Immature natural killer cell (primary cell): ENCODE results near the gene GPC6. TPM values are rescaled to one million over a fixed set of nuclear protein-coding genes. Genes with fewer than 3 reads are reported as not detected.
"Not testable (repeated sequence)": the region's sequence is repeated elsewhere in the genome, so short reads cannot be mapped to it uniquely, and the experiment has no call there.

Experiments used
- DNase-seq, 3 donors: peaks; one replicate each; pipeline ENCODE4 v3.0.0; 2022; ENCODE audit warnings: mixed read lengths in 1 of 3
- H3K27ac Mint-ChIP-seq, 6 donors: one replicate each; pipeline ENCODE4 v1.8.0; 2020; ENCODE audit warnings: mixed read lengths in 6 of 6, mild to moderate bottlenecking in 5 of 6, inconsistent platforms in 4 of 6, moderate library complexity in 3 of 6
- H3K27me3 Mint-ChIP-seq, 3 donors: one replicate each; pipeline ENCODE4 v1.8.0; 2020 to 2021; ENCODE audit warnings: low read depth in 3 of 3, mild to moderate bottlenecking in 3 of 3, mixed read lengths in 3 of 3, moderate library complexity in 3 of 3, inconsistent platforms in 1 of 3
- H3K36me3 Mint-ChIP-seq, 3 donors: one replicate each; pipeline ENCODE4 v1.8.0; 2020; ENCODE audit warnings: mixed read lengths in 3 of 3, inconsistent platforms in 2 of 3, mild to moderate bottlenecking in 2 of 3
- H3K4me1 Mint-ChIP-seq, 2 donors: one replicate each; pipeline ENCODE4 v1.8.0; 2020; ENCODE audit warnings: inconsistent platforms in 2 of 2, mild to moderate bottlenecking in 2 of 2, mixed read lengths in 2 of 2, moderate library complexity in 1 of 2
- H3K4me3 Mint-ChIP-seq, 5 donors: one replicate each; pipeline ENCODE4 v1.8.0; 2020; ENCODE audit warnings: mild to moderate bottlenecking in 5 of 5, mixed read lengths in 5 of 5, inconsistent platforms in 3 of 5, moderate library complexity in 3 of 5
- H3K9me3 Mint-ChIP-seq, 6 donors: one replicate each; pipeline ENCODE4 v1.8.0; 2020; ENCODE audit warnings: mild to moderate bottlenecking in 6 of 6, mixed read lengths in 6 of 6, inconsistent platforms in 4 of 6, moderate library complexity in 3 of 6
- polyA plus RNA-seq, 3 donors: library from polyadenylated mRNA; unstranded; fragments of 300-500 nt; fragmentation: Illumina TruSeq; gene quantifications; one replicate each; pipeline ENCODE4 v1.2.3, GENCODE V29; 2021

The GPC6 gene
- polyA plus RNA-seq = not detected

DNA sequence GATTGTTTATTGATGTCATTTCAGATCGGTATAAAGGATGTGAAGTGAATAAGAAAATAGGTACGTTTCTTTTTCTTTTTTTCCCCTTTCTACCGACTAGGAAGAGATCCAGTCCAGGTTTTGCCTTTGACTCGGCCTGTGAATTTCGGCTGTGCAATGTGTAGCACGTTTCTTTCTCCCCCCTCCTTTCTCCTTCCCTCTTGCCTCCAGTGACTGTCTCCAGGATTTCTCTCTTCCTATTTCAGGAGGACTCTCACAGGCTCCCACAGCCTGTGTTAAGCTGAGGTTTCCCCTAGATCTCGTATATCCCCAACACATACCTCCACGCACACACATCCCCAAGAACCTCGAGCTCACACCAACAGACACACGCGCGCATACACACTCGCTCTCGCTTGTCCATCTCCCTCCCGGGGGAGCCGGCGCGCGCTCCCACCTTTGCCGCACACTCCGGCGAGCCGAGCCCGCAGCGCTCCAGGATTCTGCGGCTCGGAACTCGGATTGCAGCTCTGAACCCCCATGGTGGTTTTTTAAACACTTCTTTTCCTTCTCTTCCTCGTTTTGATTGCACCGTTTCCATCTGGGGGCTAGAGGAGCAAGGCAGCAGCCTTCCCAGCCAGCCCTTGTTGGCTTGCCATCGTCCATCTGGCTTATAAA, at the start of gene GPC6:
Gene GPC6, plus strand, starts transcription at position 185 of the 657 bp plus-strand sequence.
- Mint-ChIP-seq H3K4me3 (peak within 1 kb of the TSS in 1 of 5 donors; percentile 30), H3K27me3 (peaks cover 6 to 12% (median 11%) of the 10 kb centered on the region in 3 donors), H3K4me1 (no peaks in the 10 kb centered on the region), H3K36me3 (peaks cover 0 to 8% (median 3%) of the 10 kb centered on the region in 3 donors), H3K27ac (no peak within 1 kb of the TSS), H3K9me3 (peaks cover 2 to 39% (median 13%) of the 10 kb centered on the region in 6 donors)
- no peak for DNase-seq

DNA sequence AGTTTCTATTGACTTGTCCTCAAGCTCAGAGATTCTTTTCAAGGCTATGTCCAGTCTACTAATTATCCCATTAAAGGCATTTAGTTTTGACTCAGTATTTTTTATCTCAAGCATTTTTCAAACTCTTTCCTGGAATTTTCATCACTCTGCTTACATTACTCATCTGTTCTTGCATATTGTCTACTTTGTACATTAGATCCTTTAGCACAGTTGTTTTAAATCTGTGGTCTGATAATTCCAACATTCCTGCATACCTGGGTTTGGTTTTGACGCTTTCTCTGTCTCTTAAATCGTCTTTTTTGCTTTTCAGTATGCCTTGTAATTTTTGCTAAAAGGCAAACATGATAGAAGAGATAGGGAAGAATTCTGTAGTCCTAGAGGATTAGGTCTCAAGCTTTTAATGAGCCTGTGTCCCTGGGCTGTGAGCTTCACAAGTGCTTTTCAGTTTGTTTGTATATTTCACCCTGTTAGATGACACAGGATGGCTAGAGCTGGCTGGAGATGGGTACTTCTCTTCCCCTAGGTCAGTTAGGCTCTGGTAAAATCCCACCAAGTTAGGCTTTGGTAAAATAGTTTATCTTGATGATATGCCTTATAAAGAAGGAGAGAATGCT, 46.1 kb upstream of the GPC6 start:
- Mint-ChIP-seq H3K27ac (no peak overlapping the region), H3K9me3 (peaks cover 2 to 21% (median 13%) of the 10 kb centered on the region in 6 donors), H3K4me3 (no peak overlapping the region)

GRCh38 chr13:93182406-93182805, 44.2 kb upstream of the GPC6 start:
- DNase-seq = no peak
- Mint-ChIP-seq H3K9me3 (peaks cover 0 to 23% (median 3%) of the 10 kb centered on the region in 6 donors), H3K27ac (no peak overlapping the region), H3K4me1 (no peaks in the 10 kb centered on the region), H3K36me3 (no peaks in the 10 kb centered on the region), H3K27me3 (peaks cover 0 to 5% (median 0%) of the 10 kb centered on the region in 3 donors), H3K4me3 (no peak overlapping the region)

More for the DNA sequence above, 46.1 kb upstream of the GPC6 start:
- no peaks in the 10 kb centered on the region for H3K4me1 Mint-ChIP-seq
- H3K27me3 Mint-ChIP-seq = peaks cover 0 to 5% (median 0%) of the 10 kb centered on the region in 3 donors
- DNase-seq = no peak
- H3K36me3 Mint-ChIP-seq = no peaks in the 10 kb centered on the region

DNA sequence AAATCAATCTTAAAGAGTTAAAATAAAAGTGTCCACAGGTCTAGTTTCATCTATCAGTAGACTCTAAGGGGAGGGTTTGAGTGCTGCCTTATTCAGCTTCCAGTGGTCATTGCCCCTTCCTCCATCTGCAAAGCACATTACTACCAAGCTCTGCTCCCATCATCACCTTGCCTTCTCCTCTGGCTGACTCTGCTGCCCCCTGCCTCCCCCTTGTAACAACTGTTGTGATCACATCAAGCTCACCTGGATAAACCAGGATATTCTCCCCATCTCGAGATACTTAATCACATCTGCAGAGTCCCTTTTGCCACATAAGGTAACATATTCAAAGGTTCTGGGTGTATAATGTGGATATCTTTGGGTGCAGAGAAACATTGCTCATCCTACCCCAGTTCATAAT, 43.3 kb upstream of the GPC6 start:
- Mint-ChIP-seq H3K4me3 (no peak overlapping the region), H3K27ac (no peak overlapping the region)

DNA sequence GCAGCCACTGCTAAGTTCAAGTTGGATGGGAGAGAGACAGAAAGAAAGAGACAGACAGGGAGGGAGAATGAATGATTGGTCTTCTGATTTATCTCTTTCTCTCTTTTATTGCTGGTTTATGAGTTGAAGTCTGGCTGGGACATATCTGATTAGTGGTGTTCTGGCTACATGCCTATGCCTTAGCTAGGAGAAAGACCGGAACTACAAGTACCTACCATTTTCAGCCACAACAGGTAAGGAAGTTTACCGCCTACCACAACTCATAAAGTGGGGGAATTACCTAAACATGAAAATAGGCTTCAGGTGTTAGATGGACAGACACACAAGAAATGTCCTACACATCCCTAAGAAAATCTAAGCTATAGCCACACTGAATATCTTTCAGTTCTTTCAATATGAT, 36.6 kb upstream of the GPC6 start:
- H3K27me3 Mint-ChIP-seq = no peaks in the 10 kb centered on the region
- H3K4me3 Mint-ChIP-seq = no peak overlapping the region
- H3K36me3 Mint-ChIP-seq = no peaks in the 10 kb centered on the region
- H3K27ac Mint-ChIP-seq = no peak overlapping the region
- no peak for DNase-seq
- H3K4me1 Mint-ChIP-seq = no peaks in the 10 kb centered on the region
- H3K9me3 Mint-ChIP-seq = peaks cover 2 to 28% (median 13%) of the 10 kb centered on the region in 6 donors

More for the DNA sequence above, 43.3 kb upstream of the GPC6 start:
- Mint-ChIP-seq H3K36me3 (no peaks in the 10 kb centered on the region), H3K9me3 (peaks cover 0 to 23% (median 3%) of the 10 kb centered on the region in 6 donors), H3K27me3 (peaks cover 0 to 5% (median 0%) of the 10 kb centered on the region in 3 donors), H3K4me1 (no peaks in the 10 kb centered on the region)
- DNase-seq = no peak

DNA sequence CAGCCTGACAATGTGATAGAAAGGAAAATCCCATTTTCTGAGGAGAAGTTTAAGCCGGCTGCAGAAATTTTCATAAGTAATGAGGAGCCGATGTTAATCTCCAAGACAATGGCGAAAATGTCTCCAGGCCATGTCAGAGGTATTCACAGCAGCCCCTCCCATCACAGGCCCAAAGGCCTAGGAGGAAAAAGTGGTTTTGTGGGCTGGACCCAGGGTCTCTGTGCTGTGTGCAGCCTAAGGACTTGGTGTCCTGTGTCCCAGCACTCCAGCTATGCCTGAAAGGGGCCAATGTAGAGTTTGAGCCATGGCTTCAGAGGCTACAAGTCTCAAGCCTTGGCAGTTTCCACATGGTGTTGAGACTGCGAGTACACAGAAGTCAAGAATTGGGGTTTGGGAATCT, 32.9 kb upstream of the GPC6 start:
- Mint-ChIP-seq H3K36me3 (no peaks in the 10 kb centered on the region), H3K27ac (no peak overlapping the region), H3K4me3 (no peak overlapping the region), H3K4me1 (no peaks in the 10 kb centered on the region), H3K27me3 (no peaks in the 10 kb centered on the region), H3K9me3 (peaks cover 2 to 30% (median 22%) of the 10 kb centered on the region in 6 donors)
- DNase-seq = no peak

DNA sequence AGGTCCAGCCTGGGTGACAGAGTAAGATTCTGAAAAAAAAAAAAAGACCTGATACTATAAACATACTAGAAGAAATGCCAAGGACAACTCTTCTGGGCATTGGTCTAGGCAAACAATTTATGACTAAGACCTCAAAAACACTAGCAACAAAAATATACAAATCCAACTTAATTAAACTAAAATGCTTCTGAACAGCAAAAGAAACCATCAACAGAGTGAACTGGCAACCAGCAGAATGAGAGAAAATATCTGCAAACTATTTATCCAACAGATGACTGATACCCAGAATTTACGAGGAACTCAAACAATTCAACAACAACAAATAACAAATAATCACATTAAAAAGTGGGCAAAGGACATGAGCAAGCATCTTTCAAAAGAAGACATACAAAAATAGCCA, 26.8 kb upstream of the GPC6 start:
- Mint-ChIP-seq H3K4me1 (no peaks in the 10 kb centered on the region), H3K36me3 (no peaks in the 10 kb centered on the region), H3K9me3 (peaks cover 8 to 31% (median 15%) of the 10 kb centered on the region in 6 donors), H3K27ac (no peak overlapping the region), H3K4me3 (no peak overlapping the region), H3K27me3 (no peaks in the 10 kb centered on the region)
- DNase-seq = no peak

- H3K27me3 Mint-ChIP-seq = no peaks in the 10 kb centered on the region
- H3K27ac Mint-ChIP-seq = no peak overlapping the region
- no peaks in the 10 kb centered on the region for H3K4me1 Mint-ChIP-seq
- no peaks in the 10 kb centered on the region for H3K36me3 Mint-ChIP-seq
- peaks cover 7 to 23% (median 9%) of the 10 kb centered on the region in 6 donors for H3K9me3 Mint-ChIP-seq
- no peak overlapping the region for H3K4me3 Mint-ChIP-seq
- no peak for DNase-seq
Observed at GRCh38 chr13:93200626-93201025, 26.0 kb upstream of the GPC6 start.

GRCh38 chr13:93201992-93202558, 24.5 kb upstream of the GPC6 start:
- Mint-ChIP-seq H3K4me3 (no peak overlapping the region), H3K27me3 (no peaks in the 10 kb centered on the region), H3K36me3 (no peaks in the 10 kb centered on the region), H3K27ac (no peak overlapping the region), H3K9me3 (peaks cover 5 to 22% (median 9%) of the 10 kb centered on the region in 6 donors), H3K4me1 (no peaks in the 10 kb centered on the region)
- no peak for DNase-seq

DNA sequence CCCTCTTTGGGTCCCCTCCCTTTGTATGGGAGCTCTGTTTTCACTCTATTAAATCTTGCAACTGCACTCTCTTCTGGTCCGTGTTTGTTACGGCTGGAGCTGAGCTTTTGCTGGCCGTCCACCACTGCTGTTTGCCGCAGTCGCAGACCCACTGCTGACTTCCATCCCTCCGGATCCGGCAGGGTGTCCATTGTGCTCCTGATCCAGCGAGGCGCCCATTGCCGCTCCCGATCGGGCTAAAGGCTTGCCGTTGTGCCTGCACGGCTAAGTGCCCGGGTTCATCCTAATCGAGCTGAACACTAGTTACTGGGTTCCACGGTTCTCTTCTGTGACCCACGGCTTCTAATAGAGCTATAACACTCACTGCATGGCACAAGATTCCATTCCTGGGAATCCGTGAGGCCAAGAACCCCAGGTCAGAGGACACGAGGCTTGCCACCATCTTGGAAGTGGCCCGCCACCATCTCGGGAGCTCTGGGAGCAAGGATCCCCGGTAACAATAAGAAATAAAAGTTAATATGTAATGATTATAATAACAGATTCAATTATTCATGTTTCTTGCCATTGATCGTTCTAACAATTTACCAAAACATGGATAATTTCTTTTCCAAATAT, 19.7 kb upstream of the GPC6 start:
- not testable (repeated sequence) for DNase-seq, H3K9me3 Mint-ChIP-seq, H3K36me3 Mint-ChIP-seq, H3K4me1 Mint-ChIP-seq, H3K4me3 Mint-ChIP-seq, H3K27me3 Mint-ChIP-seq, H3K27ac Mint-ChIP-seq

- no peak overlapping the region for H3K27ac Mint-ChIP-seq
- H3K4me3 Mint-ChIP-seq = no peak overlapping the region
- no peaks in the 10 kb centered on the region for H3K36me3 Mint-ChIP-seq
- peaks cover 0 to 1% (median 0%) of the 10 kb centered on the region in 3 donors for H3K27me3 Mint-ChIP-seq
- H3K4me1 Mint-ChIP-seq = no peaks in the 10 kb centered on the region
- no peak for DNase-seq
- H3K9me3 Mint-ChIP-seq = peaks cover 0 to 10% (median 4%) of the 10 kb centered on the region in 6 donors
Observed at GRCh38 chr13:93216122-93216521, 10.5 kb upstream of the GPC6 start.

GRCh38 chr13:93217721-93218261, 8.8 kb upstream of the GPC6 start:
- peaks cover 0 to 10% (median 4%) of the 10 kb centered on the region in 6 donors for H3K9me3 Mint-ChIP-seq
- no peak for DNase-seq
- H3K27ac Mint-ChIP-seq = no peak overlapping the region
- H3K4me1 Mint-ChIP-seq = no peaks in the 10 kb centered on the region
- no peaks in the 10 kb centered on the region for H3K27me3 Mint-ChIP-seq
- no peak overlapping the region for H3K4me3 Mint-ChIP-seq
- no peaks in the 10 kb centered on the region for H3K36me3 Mint-ChIP-seq

DNA sequence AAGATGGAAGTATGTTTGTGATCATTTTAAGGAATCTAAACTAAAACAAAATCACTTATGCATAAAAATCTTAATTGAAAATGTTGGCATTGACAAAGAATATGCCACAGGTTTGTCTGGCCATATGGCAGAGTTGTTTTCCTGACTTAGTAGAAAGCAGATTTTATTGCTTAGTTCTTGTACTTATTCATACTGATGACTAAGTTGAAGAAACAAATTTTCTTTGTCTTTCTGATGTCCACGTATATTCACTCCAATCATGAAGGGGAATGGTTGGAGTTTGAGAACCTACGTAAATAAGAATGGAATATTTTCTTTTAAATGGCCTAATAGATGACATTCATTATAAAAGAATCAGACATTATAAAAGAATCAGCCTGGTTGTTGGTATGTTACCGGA, 8.0 kb upstream of the GPC6 start:
- Mint-ChIP-seq H3K4me1 (no peaks in the 10 kb centered on the region), H3K36me3 (no peaks in the 10 kb centered on the region), H3K4me3 (no peak overlapping the region), H3K27me3 (no peaks in the 10 kb centered on the region), H3K27ac (no peak overlapping the region), H3K9me3 (peaks cover 0 to 9% (median 4%) of the 10 kb centered on the region in 6 donors)
- no peak for DNase-seq

DNA sequence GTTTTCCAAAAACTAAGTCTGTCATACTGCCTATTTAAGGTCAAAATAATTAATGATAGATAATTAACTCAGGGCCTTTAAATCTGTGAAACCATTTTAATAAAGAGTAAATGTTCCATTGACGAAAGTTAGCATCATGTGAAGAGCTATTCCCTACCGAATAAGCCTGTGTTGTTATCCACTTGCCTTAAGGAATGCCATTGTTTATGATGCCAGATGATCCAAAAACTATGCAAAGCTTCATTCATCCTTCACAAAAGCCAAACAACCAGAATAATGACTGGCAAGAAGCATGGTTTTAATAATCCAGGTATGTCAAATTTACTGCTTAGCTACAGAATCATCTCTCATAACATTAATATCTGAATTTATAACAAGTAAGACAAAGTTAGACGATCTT, 6.5 kb upstream of the GPC6 start:
- Mint-ChIP-seq H3K36me3 (peaks cover 0 to 6% (median 0%) of the 10 kb centered on the region in 3 donors), H3K27ac (no peak overlapping the region), H3K4me1 (no peaks in the 10 kb centered on the region), H3K9me3 (peaks cover 0 to 13% (median 5%) of the 10 kb centered on the region in 6 donors), H3K4me3 (no peak overlapping the region), H3K27me3 (peaks cover 0 to 2% (median 0%) of the 10 kb centered on the region in 3 donors)
- DNase-seq = no peak
